ENCODE data around the gene MLN.

DNA sequence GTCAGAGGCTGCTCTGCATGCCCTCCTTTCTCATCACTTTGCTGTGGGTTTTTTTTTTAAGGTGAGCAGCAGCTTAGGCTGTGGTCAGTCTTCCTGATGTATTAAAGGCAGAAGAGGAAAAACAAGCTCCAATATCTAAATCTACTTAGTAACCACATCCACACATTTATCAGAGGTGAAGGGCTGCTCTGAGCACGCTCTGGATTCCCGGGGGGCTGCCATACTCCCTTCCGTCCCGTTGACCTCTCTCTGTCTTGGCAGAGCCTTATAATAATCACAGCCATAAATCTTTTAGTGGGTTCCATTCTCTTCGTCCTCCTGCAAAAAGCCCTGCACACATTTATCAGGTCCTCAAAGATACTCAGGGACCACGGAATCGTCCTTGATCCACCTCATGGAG lies 12.2 kb downstream of the MLN start:
- TF ChIP-seq POLR2A (IDR thresholded peaks at IDR 0.05) = no peak
- TF ChIP-seq, protein P1, sequence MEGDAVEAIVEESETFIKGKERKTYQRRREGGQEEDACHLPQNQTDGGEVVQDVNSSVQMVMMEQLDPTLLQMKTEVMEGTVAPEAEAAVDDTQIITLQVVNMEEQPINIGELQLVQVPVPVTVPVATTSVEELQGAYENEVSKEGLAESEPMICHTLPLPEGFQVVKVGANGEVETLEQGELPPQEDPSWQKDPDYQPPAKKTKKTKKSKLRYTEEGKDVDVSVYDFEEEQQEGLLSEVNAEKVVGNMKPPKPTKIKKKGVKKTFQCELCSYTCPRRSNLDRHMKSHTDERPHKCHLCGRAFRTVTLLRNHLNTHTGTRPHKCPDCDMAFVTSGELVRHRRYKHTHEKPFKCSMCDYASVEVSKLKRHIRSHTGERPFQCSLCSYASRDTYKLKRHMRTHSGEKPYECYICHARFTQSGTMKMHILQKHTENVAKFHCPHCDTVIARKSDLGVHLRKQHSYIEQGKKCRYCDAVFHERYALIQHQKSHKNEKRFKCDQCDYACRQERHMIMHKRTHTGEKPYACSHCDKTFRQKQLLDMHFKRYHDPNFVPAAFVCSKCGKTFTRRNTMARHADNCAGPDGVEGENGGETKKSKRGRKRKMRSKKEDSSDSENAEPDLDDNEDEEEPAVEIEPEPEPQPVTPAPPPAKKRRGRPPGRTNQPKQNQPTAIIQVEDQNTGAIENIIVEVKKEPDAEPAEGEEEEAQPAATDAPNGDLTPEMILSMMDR (IDR thresholded peaks at IDR 0.05) = no peak

Measured in esophagus squamous epithelium (tissue), 4 donors.